Tibial nerve (tissue), 4 donors: ENCODE results near the gene HPCA. TPM values are rescaled to one million over a fixed set of nuclear protein-coding genes. Genes with fewer than 3 reads are reported as not detected.

Experiments
- DNase-seq, 2 donors: peaks; one replicate each; pipeline ENCODE4 v3.0.0-alpha.2; 2019; ENCODE audit warnings: low spot score in 2 of 2
- H3K27ac ChIP-seq, 4 donors: fragments of 200-600 bp; sonication (generic) in 3 of 4; one replicate each; pipeline ENCODE4 v1.5.1; 2017 to 2019; ENCODE audit warnings: mild to moderate bottlenecking in 1 of 4
- H3K27me3 ChIP-seq, 2 donors: fragments of 200-600 bp; sonication (generic) in 1 of 2; one replicate each; pipeline versions ENCODE4 v1.5.1 to v1.6.0; 2017 to 2019
- H3K36me3 ChIP-seq, 3 donors: fragments of 200-600 bp; sonication (generic); one replicate each; pipeline ENCODE4 v1.5.1; 2018 to 2019
- H3K4me1 ChIP-seq, 4 donors: fragments of 200-600 bp; sonication (generic) in 3 of 4; one replicate each; pipeline ENCODE4 v1.5.1; 2017 to 2019
- H3K4me3 ChIP-seq, 4 donors: fragments of 200-600 bp; sonication (generic) in 3 of 4; one replicate each; pipeline ENCODE4 v1.5.1; 2017 to 2019; ENCODE audit warnings: mild to moderate bottlenecking in 1 of 4, moderate library complexity in 1 of 4
- H3K9me3 ChIP-seq, 4 donors: fragments of 200-600 bp; sonication (generic) in 3 of 4; one replicate each; pipeline ENCODE4 v1.5.1; 2017 to 2019
- CTCF ChIP-seq, 5 experiments: fragments of 200-600 bp in 3 of 5; fragments of 450-650 bp in 2 of 5; sonication (generic) in 3 of 5; IDR thresholded peaks; one replicate each; pipeline ENCODE4 v1.5.1; 2016 to 2019; ENCODE audit warnings: antibody characterized with exemption in 5 of 5, mild to moderate bottlenecking in 3 of 5, moderate library complexity in 2 of 5
- EP300 ChIP-seq, 2 donors: sonication (generic); formaldehyde crosslinking; IDR thresholded peaks; one replicate each; pipeline ENCODE4 v1.6.1; 2017; ENCODE audit warnings: antibody characterized with exemption in 2 of 2, mild to moderate bottlenecking in 1 of 2
- POLR2A ChIP-seq, 2 donors: fragments of 450-650 bp; IDR thresholded peaks; one replicate each; pipeline ENCODE4 v1.6.1; 2017; ENCODE audit warnings: antibody characterized with exemption in 2 of 2, mild to moderate bottlenecking in 2 of 2, moderate library complexity in 2 of 2
- WGBS, 2 donors: methylation state at CpG; one replicate each; pipeline ENCODE4 v1.1.5; 2018; 5-methylcytosine and 5-hydroxymethylcytosine counted together
- total RNA-seq, 4 donors: library from RNA; depleted of rRNA; stranded (reverse); fragments of >200 nt; gene quantifications; one replicate each; pipeline ENCODE4 v1.1.0, GENCODE V29; 2016

HPCA gene
- total RNA-seq, 4 donors from 2014 or later: not detected

- WGBS, 2 donors: 1 to 2% methylated on average over 35 to 58 of the region's 58 CpGs
- H3K4me1 ChIP-seq: peaks cover 0 to 15% (median 3%) of the 10 kb centered on the region in 4 donors
- H3K27ac ChIP-seq: peak overlapping the region in 1 of 4 donors; percentile 7
- peak overlapping the region; percentile 28 to 47 (median 39) for H3K4me3 ChIP-seq
- no peaks in the 10 kb centered on the region for H3K9me3 ChIP-seq
- DNase-seq: no peak
- no peaks in the 10 kb centered on the region for H3K36me3 ChIP-seq
- TF ChIP-seq POLR2A (IDR thresholded peaks at IDR 0.05) (no peak), CTCF (IDR thresholded peaks at IDR 0.05) (no peak), EP300 (IDR thresholded peaks at IDR 0.05) (no peak)
- peaks cover 0 to 54% of the 10 kb centered on the region in 2 donors for H3K27me3 ChIP-seq
Measured at GRCh38 chr1:32893198-32894018, 7.1 kb downstream of the HPCA start.

- peaks cover 0 to 15% (median 3%) of the 10 kb centered on the region in 4 donors for H3K4me1 ChIP-seq
- peaks cover 0 to 47% of the 10 kb centered on the region in 2 donors for H3K27me3 ChIP-seq
- no peak for TF ChIP-seq CTCF (IDR thresholded peaks at IDR 0.05)
- TF ChIP-seq POLR2A (IDR thresholded peaks at IDR 0.05): no peak
- no peak for TF ChIP-seq EP300 (IDR thresholded peaks at IDR 0.05)
- DNase-seq: no peak
- no peak overlapping the region for H3K27ac ChIP-seq
- H3K9me3 ChIP-seq: no peaks in the 10 kb centered on the region
- H3K4me3 ChIP-seq: peak overlapping the region in 1 of 4 donors; percentile 47
- WGBS, 2 donors: 60% methylated on average over 7 to 8 of the region's 8 CpGs
- no peaks in the 10 kb centered on the region for H3K36me3 ChIP-seq
Measured at GRCh38 chr1:32894019-32894600, 7.8 kb downstream of the HPCA start.

GRCh38 chr1:32894681-32895080 is 8.4 kb downstream of the HPCA start:
- no peak for TF ChIP-seq CTCF (IDR thresholded peaks at IDR 0.05)
- TF ChIP-seq EP300 (IDR thresholded peaks at IDR 0.05): no peak
- TF ChIP-seq POLR2A (IDR thresholded peaks at IDR 0.05): no peak
- Histone ChIP-seq H3K27me3 (peaks cover 0 to 44% of the 10 kb centered on the region in 2 donors), H3K36me3 (no peaks in the 10 kb centered on the region), H3K27ac (no peak overlapping the region), H3K4me3 (no peak overlapping the region), H3K4me1 (peaks cover 0 to 15% (median 3%) of the 10 kb centered on the region in 4 donors), H3K9me3 (no peaks in the 10 kb centered on the region)
- no peak for DNase-seq
- 58 to 75% methylated on average over 4 to 6 of the region's 6 CpGs for WGBS, 2 donors

- no peak for DNase-seq
- WGBS, 2 donors: 85% methylated on average over 16 to 26 of the region's 26 CpGs
- Histone ChIP-seq H3K36me3 (no peaks in the 10 kb centered on the region), H3K4me3 (no peak overlapping the region), H3K4me1 (peaks cover 0 to 23% (median 4%) of the 10 kb centered on the region in 4 donors), H3K27ac (no peak overlapping the region), H3K27me3 (peaks cover 0 to 40% of the 10 kb centered on the region in 2 donors), H3K9me3 (no peaks in the 10 kb centered on the region)
- TF ChIP-seq EP300 (IDR thresholded peaks at IDR 0.05): no peak
- TF ChIP-seq POLR2A (IDR thresholded peaks at IDR 0.05): no peak
- TF ChIP-seq CTCF (IDR thresholded peaks at IDR 0.05): no peak
Measured at GRCh38 chr1:32895325-32896215, 9.3 kb downstream of the HPCA start.
